NCI-H510A treated with DMSO at 0.1 percent for 48 hours (cell line): ENCODE measurements around the gene VWA7.
"Not testable (repeated sequence)": the region's sequence is repeated elsewhere in the genome, so short reads cannot be mapped to it uniquely, and the experiment has no call there.

Source experiments
- DNase-seq: peaks from one replicate; lab custom pipeline; 2025; lab: John Stamatoyannopoulos, UW

Gene VWA7, protein sequence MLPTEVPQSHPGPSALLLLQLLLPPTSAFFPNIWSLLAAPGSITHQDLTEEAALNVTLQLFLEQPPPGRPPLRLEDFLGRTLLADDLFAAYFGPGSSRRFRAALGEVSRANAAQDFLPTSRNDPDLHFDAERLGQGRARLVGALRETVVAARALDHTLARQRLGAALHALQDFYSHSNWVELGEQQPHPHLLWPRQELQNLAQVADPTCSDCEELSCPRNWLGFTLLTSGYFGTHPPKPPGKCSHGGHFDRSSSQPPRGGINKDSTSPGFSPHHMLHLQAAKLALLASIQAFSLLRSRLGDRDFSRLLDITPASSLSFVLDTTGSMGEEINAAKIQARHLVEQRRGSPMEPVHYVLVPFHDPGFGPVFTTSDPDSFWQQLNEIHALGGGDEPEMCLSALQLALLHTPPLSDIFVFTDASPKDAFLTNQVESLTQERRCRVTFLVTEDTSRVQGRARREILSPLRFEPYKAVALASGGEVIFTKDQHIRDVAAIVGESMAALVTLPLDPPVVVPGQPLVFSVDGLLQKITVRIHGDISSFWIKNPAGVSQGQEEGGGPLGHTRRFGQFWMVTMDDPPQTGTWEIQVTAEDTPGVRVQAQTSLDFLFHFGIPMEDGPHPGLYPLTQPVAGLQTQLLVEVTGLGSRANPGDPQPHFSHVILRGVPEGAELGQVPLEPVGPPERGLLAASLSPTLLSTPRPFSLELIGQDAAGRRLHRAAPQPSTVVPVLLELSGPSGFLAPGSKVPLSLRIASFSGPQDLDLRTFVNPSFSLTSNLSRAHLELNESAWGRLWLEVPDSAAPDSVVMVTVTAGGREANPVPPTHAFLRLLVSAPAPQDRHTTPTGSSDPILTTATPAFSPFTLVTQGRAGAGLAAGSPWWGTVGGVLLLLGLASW

GRCh38 chr6:31776989-31777666 lies at the start of gene VWA7:
Gene VWA7, minus strand, starts transcription at chr6:31777328. Its CDS starts 549 bp downstream, at chr6:31776779.
- peak; percentile 97 for DNase-seq

GRCh38 chr6:31826793-31827285 lies 49.7 kb upstream of the VWA7 start:
- no peak for DNase-seq

DNA sequence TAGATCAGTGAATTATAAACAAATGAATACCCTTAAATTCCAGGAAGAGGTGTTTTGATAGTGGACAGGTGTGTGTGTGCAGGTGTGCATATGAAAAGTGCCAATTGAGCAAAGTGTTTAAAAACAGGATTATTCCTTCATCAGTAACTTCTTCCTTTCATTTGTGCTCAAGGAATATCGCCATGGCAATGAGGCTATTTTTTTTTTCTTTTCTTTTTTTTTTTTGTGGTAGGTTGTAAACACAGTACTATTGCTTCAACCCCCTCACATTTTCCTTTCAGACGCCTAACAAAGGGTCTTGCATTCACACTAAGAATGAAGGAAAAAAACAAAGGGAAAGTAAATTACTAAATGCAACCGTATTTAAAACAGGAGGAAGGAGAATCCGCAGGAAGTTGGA lies 48.4 kb upstream of the VWA7 start:
- no peak for DNase-seq

DNA sequence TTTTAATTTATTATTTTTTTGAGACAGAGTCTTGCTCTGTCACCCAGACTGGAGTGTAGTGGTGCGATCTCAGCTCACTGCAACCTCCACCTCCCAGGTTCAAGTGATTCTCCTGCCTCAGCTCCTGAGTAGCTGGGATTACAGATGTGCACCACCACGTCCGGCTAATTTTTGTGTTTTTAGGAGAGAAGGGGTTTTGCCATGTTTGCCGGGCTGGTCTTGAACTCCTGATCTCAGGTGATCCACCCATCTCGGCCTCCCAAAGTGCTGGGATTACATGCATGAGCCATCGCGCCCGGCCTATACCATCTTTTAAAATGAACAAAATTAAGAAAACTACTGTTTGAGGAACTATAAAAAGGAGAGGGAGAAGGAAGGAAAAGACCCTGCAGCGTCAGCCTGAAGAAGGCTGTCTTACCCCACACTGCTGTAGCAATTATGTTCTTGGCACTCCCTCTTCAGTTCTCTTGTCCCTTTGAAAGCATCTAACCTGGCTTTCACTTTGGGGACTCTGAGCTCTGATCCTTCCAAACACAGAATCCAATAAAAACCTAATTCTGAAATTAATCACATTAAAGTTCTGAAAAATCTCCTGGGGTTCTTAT lies 46.6 kb upstream of the VWA7 start:
- DNase-seq = not testable (repeated sequence)

- DNase-seq = peak; percentile 85
These were observed 45.1 kb upstream of the VWA7 start for GRCh38 chr6:31822036-31822821.

- DNase-seq = peak; percentile 85
These were observed 44.3 kb upstream of the VWA7 start for GRCh38 chr6:31821301-31822035.

GRCh38 chr6:31820399-31820798 lies 43.3 kb upstream of the VWA7 start:
- DNase-seq = not testable (repeated sequence)

DNA sequence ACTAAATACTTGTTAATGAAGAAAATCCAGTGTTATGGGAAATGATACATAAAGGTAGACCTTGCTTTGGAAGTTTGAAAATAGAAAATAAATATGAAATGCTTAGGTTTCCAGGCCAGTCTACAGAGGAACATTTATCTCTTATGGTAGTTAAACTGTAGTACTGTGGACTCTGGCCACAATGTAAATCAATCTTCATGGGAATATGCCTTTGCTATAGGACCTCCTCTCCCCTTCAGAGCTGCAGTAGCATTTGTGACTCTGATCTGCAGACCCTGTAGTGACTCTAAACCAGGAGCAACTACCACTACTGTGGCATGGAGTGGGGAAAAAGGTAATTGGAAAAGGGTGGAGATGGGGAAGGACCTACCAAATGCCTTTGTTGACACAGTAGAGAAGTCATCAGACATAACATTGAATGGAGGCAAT lies 42.8 kb upstream of the VWA7 start:
- no peak for DNase-seq

DNA sequence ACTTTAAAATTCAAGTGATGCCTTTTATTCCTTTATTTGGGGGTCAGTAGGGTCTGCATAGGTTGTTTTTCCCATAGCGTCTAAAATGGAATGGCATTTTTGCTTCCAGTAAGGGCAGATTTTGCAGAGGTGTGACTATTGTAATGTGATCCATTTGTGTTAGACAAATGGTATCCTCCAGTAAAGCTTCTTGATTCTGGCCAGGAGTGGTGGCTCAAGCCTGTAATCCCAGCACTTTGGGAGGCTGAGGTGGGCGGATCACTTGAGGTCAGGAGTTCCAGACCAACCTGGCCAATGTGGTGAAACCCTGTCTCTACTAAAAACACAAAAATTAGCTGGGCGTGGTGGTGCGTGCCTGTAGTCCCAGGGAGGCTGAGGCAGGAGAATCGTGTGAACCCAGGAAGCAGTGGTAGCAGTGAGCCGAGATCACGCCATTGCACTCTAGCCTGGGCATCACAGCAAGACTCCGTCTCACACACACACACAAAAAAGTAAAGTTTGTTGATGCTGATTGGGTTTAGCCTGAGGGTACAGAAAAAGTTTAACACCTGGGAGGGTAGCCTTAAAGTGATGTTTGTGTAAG lies 40.9 kb upstream of the VWA7 start:
- DNase-seq = not testable (repeated sequence)

DNA sequence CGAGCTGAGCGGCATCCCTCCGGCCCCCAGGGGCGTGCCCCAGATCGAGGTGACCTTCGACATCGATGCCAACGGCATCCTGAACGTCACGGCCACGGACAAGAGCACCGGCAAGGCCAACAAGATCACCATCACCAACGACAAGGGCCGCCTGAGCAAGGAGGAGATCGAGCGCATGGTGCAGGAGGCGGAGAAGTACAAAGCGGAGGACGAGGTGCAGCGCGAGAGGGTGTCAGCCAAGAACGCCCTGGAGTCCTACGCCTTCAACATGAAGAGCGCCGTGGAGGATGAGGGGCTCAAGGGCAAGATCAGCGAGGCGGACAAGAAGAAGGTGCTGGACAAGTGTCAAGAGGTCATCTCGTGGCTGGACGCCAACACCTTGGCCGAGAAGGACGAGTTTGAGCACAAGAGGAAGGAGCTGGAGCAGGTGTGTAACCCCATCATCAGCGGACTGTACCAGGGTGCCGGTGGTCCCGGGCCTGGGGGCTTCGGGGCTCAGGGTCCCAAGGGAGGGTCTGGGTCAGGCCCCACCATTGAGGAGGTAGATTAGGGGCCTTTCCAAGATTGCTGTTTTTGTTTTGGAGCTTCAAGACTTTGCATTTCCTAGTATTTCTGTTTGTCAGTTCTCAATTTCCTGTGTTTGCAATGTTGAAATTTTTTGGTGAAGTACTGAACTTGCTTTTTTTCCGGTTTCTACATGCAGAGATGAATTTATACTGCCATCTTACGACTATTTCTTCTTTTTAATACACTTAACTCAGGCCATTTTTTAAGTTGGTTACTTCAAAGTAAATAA lies 40.2 kb upstream of the VWA7 start:
- not testable (repeated sequence) for DNase-seq

- peak; percentile 99 for DNase-seq
These were observed 38.1 kb upstream of the VWA7 start, which contains the start of the genes HSPA1A and HSPA1L for GRCh38 chr6:31815025-31815838. Gene HSPA1A, plus strand, starts transcription at chr6:31815543. Its CDS starts 214 bp downstream, at chr6:31815757. Gene HSPA1L, minus strand, starts transcription at chr6:31815283. Its CDS starts 3,311 bp downstream, at chr6:31811972.

- DNase-seq = peak; percentile 99
These were observed 37.5 kb upstream of the VWA7 start for GRCh38 chr6:31814677-31815024.

DNA sequence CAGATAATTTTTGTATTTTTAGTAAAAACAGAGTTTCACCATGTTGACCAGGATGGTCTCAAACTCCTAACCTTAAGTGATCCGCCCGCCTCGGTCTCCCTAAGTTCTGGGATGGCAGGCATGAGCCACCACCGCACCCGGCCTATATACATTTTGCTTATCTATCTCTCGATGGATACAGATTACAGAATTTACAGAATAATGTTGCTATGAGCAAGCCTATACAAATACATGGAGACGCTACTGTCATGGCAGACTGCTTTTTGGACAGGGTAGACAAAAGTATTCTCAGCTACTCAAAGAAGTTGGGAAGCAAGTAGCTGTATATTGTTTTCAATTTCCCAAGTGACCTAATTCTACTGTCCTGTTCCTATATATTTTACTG lies 36.3 kb upstream of the VWA7 start:
- no peak for DNase-seq

DNA sequence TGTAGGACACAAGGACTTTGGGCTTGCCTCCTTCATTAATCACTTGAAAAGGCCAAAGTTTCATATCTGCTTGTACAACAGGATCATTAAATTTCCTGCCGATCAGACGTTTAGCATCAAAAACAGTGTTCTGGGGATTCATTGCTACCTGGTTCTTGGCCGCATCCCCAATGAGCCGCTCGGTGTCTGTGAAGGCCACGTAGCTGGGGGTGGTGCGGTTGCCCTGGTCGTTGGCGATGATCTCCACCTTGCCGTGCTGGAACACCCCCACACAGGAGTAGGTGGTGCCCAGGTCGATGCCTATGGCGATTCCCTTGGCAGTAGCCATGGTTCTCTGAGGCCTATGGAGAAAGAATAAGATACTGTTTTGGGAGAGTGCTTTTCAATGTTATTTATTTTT lies 34.5 kb upstream of the VWA7 start:
- DNase-seq = no peak

- not testable (repeated sequence) for DNase-seq
These were observed 31.5 kb upstream of the VWA7 start for GRCh38 chr6:31808599-31808998.

DNA sequence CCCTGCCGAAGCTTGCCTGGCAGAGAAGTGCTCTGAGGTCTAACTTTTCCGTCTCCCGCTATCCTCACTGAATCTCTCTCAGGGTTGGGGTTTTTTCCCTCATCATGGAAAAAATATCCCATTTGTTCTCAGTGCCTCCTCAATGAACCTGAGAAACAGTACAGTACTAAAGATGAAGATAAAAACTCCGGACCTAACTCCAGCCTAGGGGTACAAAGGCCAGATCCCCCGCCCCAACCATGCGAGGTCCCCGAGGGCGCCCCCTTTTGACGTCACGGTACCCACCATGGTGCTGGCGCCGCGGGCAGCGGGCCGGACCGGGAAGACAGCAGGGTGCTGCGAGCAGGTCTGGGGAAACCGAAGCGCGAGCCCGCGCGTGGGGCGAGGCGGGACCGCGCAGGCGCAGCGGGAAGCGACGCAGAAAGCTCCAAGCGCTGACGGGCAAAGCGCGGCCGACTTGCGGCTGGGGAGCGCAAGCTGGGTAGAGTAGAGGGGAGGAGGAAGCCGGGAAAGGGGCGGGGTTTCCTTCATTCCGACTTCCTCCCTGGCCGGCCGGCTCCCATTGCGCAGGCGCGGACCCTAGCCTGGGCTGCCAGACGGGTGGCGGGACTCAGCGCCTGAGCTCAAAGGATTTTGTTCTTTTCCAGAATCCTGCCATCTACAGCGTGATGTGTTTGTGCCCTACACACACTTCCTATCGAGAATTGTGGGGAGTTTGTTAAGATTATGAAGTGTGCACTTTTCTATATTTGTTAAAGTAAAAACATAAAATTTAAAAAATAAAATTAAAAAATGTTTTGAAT lies 29.5 kb upstream of the VWA7 start, which contains the start of gene LSM2:
LSM2 (minus strand) TSS at position 497 of the 803 bp plus-strand sequence; CDS start at position 288, 209 bp downstream.
- peak; percentile 96 for DNase-seq

GRCh38 chr6:31805939-31806469 lies 28.9 kb upstream of the VWA7 start:
- no peak for DNase-seq
